Measurements from ENCODE around the gene PPP1R1C. TPM values are rescaled to one million over a fixed set of nuclear protein-coding genes. Genes with fewer than 3 reads are reported as not detected.

Gene PPP1R1C
- total and polyA plus RNA-seq, 2 donors from 2014 or later: 2.5 TPM

DNA sequence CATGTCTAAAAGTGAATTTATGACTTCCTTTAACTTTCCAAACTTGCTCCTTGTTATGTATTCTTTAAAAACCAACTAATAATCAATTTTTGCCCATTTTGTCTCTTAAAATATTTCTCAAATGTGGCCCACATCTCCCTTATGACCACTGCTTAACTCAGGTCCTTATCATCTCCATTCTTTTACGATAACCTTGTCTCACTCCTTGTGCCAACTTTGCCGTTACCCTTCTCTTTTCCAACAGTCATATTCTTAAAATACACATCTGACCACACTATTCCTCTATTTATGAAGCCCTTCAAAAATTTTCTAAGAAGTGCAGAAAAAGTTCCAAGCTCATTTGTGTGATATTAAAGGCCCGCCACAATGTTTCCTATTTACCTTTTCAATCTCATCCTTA lies 47.8 kb downstream of the PPP1R1C start:
- DNase-seq (no peak), FAIRE-seq (no peak)
- Histone ChIP-seq H3K9me3 (ENCODE audit: control insufficient read depth in 2 of 3, insufficient read depth in 1 of 3, low read length in 3 of 3) (no peaks in the 10 kb centered on the region), H3K9ac (ENCODE audit: low read length in 3 of 3) (no peak overlapping the region), H3K4me3 (ENCODE audit: low read length in 3 of 3) (no peak overlapping the region), H3K4me1 (ENCODE audit: control insufficient read depth in 2 of 3, insufficient read depth in 2 of 3, low read depth in 1 of 3, low read length in 3 of 3) (no peaks in the 10 kb centered on the region), H3K27ac (ENCODE audit: low read depth in 2 of 2, low read length in 2 of 2) (no peak overlapping the region), H3K36me3 (ENCODE audit: control insufficient read depth in 2 of 3, insufficient read depth in 3 of 3, low read length in 3 of 3) (no peaks in the 10 kb centered on the region), H3K27me3 (ENCODE audit: control insufficient read depth, insufficient read depth, low read length) (no peaks in the 10 kb centered on the region)
- intact Hi-C loops (cut with DNase I): no loop called here
- TF ChIP-seq, protein P1, sequence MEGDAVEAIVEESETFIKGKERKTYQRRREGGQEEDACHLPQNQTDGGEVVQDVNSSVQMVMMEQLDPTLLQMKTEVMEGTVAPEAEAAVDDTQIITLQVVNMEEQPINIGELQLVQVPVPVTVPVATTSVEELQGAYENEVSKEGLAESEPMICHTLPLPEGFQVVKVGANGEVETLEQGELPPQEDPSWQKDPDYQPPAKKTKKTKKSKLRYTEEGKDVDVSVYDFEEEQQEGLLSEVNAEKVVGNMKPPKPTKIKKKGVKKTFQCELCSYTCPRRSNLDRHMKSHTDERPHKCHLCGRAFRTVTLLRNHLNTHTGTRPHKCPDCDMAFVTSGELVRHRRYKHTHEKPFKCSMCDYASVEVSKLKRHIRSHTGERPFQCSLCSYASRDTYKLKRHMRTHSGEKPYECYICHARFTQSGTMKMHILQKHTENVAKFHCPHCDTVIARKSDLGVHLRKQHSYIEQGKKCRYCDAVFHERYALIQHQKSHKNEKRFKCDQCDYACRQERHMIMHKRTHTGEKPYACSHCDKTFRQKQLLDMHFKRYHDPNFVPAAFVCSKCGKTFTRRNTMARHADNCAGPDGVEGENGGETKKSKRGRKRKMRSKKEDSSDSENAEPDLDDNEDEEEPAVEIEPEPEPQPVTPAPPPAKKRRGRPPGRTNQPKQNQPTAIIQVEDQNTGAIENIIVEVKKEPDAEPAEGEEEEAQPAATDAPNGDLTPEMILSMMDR (IDR thresholded peaks at IDR 0.05; ENCODE audit: borderline replicate concordance, extremely low read depth, insufficient read depth): no peak

DNA sequence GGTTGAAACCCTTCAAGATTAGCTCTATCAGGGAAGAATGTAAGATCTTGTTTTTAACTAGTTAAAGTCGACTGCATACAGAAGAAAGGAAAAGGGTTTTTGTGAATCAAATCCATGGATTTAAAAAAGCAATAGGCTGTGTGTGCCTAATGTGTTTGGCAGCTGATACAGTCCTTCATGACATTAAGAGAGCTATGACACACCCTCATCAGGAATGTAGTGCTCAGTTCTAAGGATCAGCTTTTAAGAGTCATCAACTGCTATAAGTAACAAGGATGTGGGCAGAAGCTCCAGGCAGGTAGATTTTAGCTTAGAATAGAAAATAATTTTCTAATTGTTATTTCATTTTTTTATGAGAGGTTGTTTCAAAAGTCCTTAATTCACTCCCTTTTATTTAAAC lies 52.9 kb downstream of the PPP1R1C start:
- no peaks in the 10 kb centered on the region for H3K36me3 ChIP-seq (ENCODE audit: control insufficient read depth in 2 of 3, insufficient read depth in 3 of 3, low read length in 3 of 3)
- no peaks in the 10 kb centered on the region for H3K9me3 ChIP-seq (ENCODE audit: control insufficient read depth in 2 of 3, insufficient read depth in 1 of 3, low read length in 3 of 3)
- intact Hi-C loops (cut with DNase I): no loop called here
- FAIRE-seq (no peak), DNase-seq (no peak)
- H3K4me3 ChIP-seq (ENCODE audit: low read length in 3 of 3): no peak overlapping the region
- TF ChIP-seq, protein P1 (IDR thresholded peaks at IDR 0.05; ENCODE audit: borderline replicate concordance, extremely low read depth, insufficient read depth): no peak
- H3K27me3 ChIP-seq (ENCODE audit: control insufficient read depth, insufficient read depth, low read length): no peaks in the 10 kb centered on the region
- no peaks in the 10 kb centered on the region for H3K4me1 ChIP-seq (ENCODE audit: control insufficient read depth in 2 of 3, insufficient read depth in 2 of 3, low read depth in 1 of 3, low read length in 3 of 3)
- no peak overlapping the region for H3K27ac ChIP-seq (ENCODE audit: low read depth in 2 of 2, low read length in 2 of 2)
- H3K9ac ChIP-seq (ENCODE audit: low read length in 3 of 3): no peak overlapping the region

DNA sequence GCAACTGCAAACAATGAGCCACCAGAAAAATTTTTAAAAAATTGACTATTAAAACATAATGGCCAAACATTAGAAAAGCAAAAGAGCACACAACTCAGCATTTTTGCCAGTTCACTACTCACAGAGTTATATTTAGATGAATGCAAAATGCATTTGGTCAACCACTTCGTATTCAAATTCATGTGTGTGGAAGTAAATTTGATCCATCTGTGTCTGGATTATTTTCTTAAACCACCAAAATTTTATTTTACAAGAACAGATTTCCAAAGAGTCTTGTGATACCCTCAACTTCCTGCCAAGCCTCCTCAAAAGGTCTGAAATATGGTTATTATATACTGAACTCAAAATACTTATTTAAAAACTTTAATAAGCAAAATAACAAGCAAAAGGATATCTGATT lies 57.4 kb downstream of the PPP1R1C start:
- TF ChIP-seq, protein P1 (IDR thresholded peaks at IDR 0.05; ENCODE audit: borderline replicate concordance, extremely low read depth, insufficient read depth): no peak
- Histone ChIP-seq H3K4me3 (ENCODE audit: low read length in 3 of 3) (no peak overlapping the region), H3K36me3 (ENCODE audit: control insufficient read depth in 2 of 3, insufficient read depth in 3 of 3, low read length in 3 of 3) (no peaks in the 10 kb centered on the region), H3K4me1 (ENCODE audit: control insufficient read depth in 2 of 3, insufficient read depth in 2 of 3, low read depth in 1 of 3, low read length in 3 of 3) (no peaks in the 10 kb centered on the region), H3K9me3 (ENCODE audit: control insufficient read depth in 2 of 3, insufficient read depth in 1 of 3, low read length in 3 of 3) (no peaks in the 10 kb centered on the region), H3K27me3 (ENCODE audit: control insufficient read depth, insufficient read depth, low read length) (no peaks in the 10 kb centered on the region), H3K27ac (ENCODE audit: low read depth in 2 of 2, low read length in 2 of 2) (no peak overlapping the region), H3K9ac (ENCODE audit: low read length in 3 of 3) (no peak overlapping the region)
- FAIRE-seq (no peak), DNase-seq (no peak)
- intact Hi-C loops (cut with DNase I): no loop called here

DNA sequence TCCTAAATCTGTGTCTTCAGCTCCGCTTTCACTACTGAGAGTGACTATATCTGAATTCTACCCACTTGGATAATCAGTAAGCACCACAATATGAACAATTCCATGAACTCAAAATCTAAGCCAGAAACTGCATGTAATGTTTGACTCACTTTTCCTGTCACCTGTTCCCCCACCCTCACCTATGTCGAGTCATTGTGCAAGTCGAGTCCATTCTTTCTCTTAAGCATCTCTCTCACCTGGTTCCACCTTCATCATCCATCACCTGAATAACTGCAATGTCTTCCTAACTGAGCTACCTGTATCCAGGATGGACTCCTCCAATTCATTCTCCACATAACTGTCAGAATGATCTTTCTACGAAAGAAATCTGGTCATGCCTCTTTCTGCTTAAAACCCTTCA lies 58.2 kb downstream of the PPP1R1C start:
- Histone ChIP-seq H3K4me3 (ENCODE audit: low read length in 3 of 3) (no peak overlapping the region), H3K4me1 (ENCODE audit: control insufficient read depth in 2 of 3, insufficient read depth in 2 of 3, low read depth in 1 of 3, low read length in 3 of 3) (no peaks in the 10 kb centered on the region), H3K9ac (ENCODE audit: low read length in 3 of 3) (no peak overlapping the region), H3K36me3 (ENCODE audit: control insufficient read depth in 2 of 3, insufficient read depth in 3 of 3, low read length in 3 of 3) (no peaks in the 10 kb centered on the region), H3K27ac (ENCODE audit: low read depth in 2 of 2, low read length in 2 of 2) (no peak overlapping the region), H3K9me3 (ENCODE audit: control insufficient read depth in 2 of 3, insufficient read depth in 1 of 3, low read length in 3 of 3) (no peaks in the 10 kb centered on the region), H3K27me3 (ENCODE audit: control insufficient read depth, insufficient read depth, low read length) (no peaks in the 10 kb centered on the region)
- intact Hi-C loops (cut with DNase I): no loop called here
- no peak for DNase-seq
- TF ChIP-seq, protein P1 (IDR thresholded peaks at IDR 0.05; ENCODE audit: borderline replicate concordance, extremely low read depth, insufficient read depth): no peak
- FAIRE-seq: no peak

Measured in kidney (tissue), 14 donors.